Uterus (tissue), 4 donors: ENCODE measurements around the gene PCNX4. TPM values are rescaled to one million over a fixed set of nuclear protein-coding genes. Genes with fewer than 3 reads are reported as not detected.

Experiments used
- DNase-seq, 2 donors: peaks; one replicate each; pipeline ENCODE4 v3.0.0-alpha.2; 2019 to 2020
- H3K27ac ChIP-seq, 2 donors: fragments of 200-600 bp; sonication (generic); 1 replicate in 1 of 2; 2 replicates in 1 of 2; pipeline ENCODE4 v1.5.1; 2016 to 2018
- H3K27me3 ChIP-seq, 2 donors: fragments of 200-600 bp; sonication (generic); one replicate each; pipeline ENCODE4 v1.5.1; 2018 to 2019; ENCODE audit warnings: control low read depth in 1 of 2
- H3K36me3 ChIP-seq, 2 donors: fragments of 200-600 bp; sonication (generic); one replicate each; pipeline ENCODE4 v1.5.1; 2019; ENCODE audit warnings: control low read depth in 1 of 2
- H3K4me1 ChIP-seq, 2 donors: fragments of 200-600 bp; sonication (generic); one replicate each; pipeline ENCODE4 v1.5.1; 2018 to 2019; ENCODE audit warnings: control low read depth in 1 of 2
- H3K4me3 ChIP-seq, 2 donors: fragments of 200-600 bp; sonication (generic); 1 replicate in 1 of 2; 2 replicates in 1 of 2; pipeline ENCODE4 v1.5.1; 2018 to 2019; ENCODE audit warnings: mild to moderate bottlenecking in 1 of 2
- H3K9me3 ChIP-seq, 2 donors: fragments of 200-600 bp; sonication (generic); one replicate each; pipeline ENCODE4 v1.5.1; 2019; ENCODE audit warnings: control low read depth in 1 of 2
- POLR2A ChIP-seq, 2 donors: fragments of 450-650 bp; IDR thresholded peaks; one replicate each; pipeline ENCODE4 v1.6.1; 2016; ENCODE audit warnings: antibody characterized with exemption in 2 of 2, mild to moderate bottlenecking in 1 of 2, moderate library complexity in 1 of 2
- intact Hi-C: fragments of 100-400 bp; cut with DNase I; formaldehyde crosslinking; loops from one replicate; pipeline ENCODE4 v1.15.1; 2023; ENCODE audit warnings: low total_unique reads
- total RNA-seq, 4 donors: library from RNA; depleted of rRNA in 3 of 4; stranded (reverse); fragments of >200 nt in 3 of 4; gene quantifications; one replicate each; pipeline versions ENCODE4 v1.1.0 to v1.2.4, GENCODE V29; 2014 to 2023
- TF ChIP-seq, protein P1 (sequence below), 4 experiments: fragments of 200-600 bp in 2 of 4; fragments of 450-650 bp in 2 of 4; sonication (generic) in 2 of 4; IDR thresholded peaks; one replicate each; pipeline ENCODE4 v1.5.1; 2016 to 2019; ENCODE audit warnings: antibody characterized with exemption in 4 of 4, mild to moderate bottlenecking in 2 of 4, moderate library complexity in 1 of 4
- donor health status: DM: yes; HTN: yes; CAD: no.

Gene PCNX4
- total RNA-seq, 4 donors from 2014 or later: 30.9 to 163 (median 97.7) TPM

DNA sequence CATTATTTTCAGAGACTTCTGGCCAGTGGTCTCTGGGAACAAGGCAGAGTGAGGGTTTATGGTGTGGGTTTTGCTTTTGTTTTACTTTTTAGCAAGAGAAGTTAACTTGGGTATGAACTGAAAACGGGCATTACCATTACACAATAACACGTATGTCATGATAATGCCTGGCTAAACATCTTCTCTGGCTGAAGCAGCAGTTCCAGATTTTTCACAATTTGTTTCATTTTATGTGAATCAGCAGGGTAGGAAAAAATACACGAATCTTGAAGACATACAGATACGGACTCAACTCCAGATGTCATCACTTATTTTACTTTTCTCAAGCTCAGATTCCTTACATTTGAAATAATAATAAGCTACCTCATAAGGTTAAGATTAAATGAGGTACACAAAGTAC lies 2.5 kb upstream of the PCNX4 start:
- Histone ChIP-seq H3K4me1 (no peaks in the 10 kb centered on the region), H3K4me3 (no peak overlapping the region), H3K36me3 (no peaks in the 10 kb centered on the region), H3K27me3 (no peaks in the 10 kb centered on the region), H3K9me3 (no peaks in the 10 kb centered on the region), H3K27ac (no peak overlapping the region)
- DNase-seq: no peak
- no peak for TF ChIP-seq POLR2A (IDR thresholded peaks at IDR 0.05)
- TF ChIP-seq, protein P1, sequence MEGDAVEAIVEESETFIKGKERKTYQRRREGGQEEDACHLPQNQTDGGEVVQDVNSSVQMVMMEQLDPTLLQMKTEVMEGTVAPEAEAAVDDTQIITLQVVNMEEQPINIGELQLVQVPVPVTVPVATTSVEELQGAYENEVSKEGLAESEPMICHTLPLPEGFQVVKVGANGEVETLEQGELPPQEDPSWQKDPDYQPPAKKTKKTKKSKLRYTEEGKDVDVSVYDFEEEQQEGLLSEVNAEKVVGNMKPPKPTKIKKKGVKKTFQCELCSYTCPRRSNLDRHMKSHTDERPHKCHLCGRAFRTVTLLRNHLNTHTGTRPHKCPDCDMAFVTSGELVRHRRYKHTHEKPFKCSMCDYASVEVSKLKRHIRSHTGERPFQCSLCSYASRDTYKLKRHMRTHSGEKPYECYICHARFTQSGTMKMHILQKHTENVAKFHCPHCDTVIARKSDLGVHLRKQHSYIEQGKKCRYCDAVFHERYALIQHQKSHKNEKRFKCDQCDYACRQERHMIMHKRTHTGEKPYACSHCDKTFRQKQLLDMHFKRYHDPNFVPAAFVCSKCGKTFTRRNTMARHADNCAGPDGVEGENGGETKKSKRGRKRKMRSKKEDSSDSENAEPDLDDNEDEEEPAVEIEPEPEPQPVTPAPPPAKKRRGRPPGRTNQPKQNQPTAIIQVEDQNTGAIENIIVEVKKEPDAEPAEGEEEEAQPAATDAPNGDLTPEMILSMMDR (IDR thresholded peaks at IDR 0.05): no peak
- intact Hi-C loops: no loop called here

DNA sequence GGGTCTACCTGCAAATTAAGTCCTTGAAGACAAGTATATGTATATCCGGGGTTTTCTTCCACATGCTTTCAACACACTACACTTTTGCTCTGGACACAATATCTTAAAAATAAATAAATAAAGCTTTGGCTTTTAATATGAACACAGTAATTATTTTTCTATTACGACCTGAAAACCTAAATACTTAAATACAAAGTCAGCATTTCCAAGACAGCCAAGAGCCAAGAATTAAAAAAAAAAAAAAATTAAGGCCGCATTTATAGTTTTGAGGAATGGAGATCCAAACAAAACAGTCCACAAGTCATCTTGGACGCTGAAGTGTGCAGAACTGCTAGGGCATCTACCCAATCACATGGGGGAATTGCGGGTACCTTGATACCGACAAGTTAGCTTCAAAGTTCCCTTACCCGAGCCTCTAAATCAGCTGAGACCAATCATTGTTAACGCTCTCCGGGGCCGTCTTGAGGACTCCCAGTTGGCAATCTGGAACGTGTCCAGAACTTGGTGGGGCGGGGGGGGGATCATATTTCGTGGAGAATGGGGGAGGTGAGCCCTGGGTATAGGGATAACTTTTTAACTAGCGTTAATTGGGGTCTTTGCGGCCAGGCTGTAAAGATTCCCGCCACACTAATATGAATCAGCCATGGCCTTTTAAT lies 731 bp upstream of the PCNX4 start:
- no peaks in the 10 kb centered on the region for H3K27me3 ChIP-seq
- no peak for TF ChIP-seq POLR2A (IDR thresholded peaks at IDR 0.05)
- TF ChIP-seq, protein P1 (IDR thresholded peaks at IDR 0.05): no peak
- no peaks in the 10 kb centered on the region for H3K36me3 ChIP-seq
- H3K9me3 ChIP-seq: no peaks in the 10 kb centered on the region
- no peaks in the 10 kb centered on the region for H3K4me1 ChIP-seq
- H3K27ac ChIP-seq: peak overlapping the region; percentile 93 to 98
- intact Hi-C loops: loop anchor here (10.0 kb wide), 1 partner anchor 74 kb away; the partner anchor contains the start of gene DHRS7
- DNase-seq: peak; percentile 54 to 66
- peak overlapping the region; percentile 52 to 89 for H3K4me3 ChIP-seq

DNA sequence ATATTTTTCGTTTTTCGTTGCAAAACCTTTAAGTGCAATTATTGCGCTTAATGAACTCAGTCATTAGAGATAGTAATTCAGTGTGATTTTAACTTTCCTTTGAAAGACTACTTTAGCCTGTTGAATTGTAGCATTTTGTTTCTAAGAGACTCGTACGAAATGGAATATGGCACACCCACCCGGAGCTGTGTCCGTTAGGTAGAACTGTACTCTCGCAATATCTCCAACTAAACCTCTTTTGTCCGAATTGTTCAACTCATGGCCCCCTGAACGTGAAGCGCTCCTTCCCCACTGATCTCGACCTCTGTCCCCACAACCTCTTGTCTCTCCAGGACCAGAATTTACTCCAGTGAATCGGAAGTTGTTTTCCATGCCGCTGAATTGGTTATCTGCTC lies 800 bp downstream of the PCNX4 start:
- no peaks in the 10 kb centered on the region for H3K9me3 ChIP-seq
- intact Hi-C loops: loop anchor here (10.0 kb wide), 1 partner anchor 72 kb away; the partner anchor contains the start of gene DHRS7
- DNase-seq: peak in 1 of 2 donors; percentile 29

DNA sequence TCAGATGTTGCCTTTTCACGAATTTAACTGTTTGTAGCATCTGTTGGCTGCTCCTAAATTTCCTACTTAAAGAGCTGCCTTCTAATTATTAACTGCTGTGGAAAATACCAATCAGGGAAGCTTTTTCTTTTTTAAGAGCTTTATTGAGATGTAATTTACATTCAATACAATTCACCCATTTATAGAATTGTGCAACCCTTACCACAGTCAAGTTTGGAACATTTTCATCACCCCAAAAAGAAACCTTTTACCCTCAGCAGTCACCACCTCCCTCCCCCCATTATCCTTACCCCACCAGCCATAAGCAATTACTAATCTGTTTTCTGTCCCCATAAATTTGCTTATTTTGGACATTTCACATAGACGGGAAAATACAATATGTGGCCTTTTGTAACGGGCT lies 1.4 kb downstream of the PCNX4 start:
- no peaks in the 10 kb centered on the region for H3K9me3 ChIP-seq
- H3K4me1 ChIP-seq: no peaks in the 10 kb centered on the region
- intact Hi-C loops: loop anchor here (10.0 kb wide), 1 partner anchor 72 kb away; the partner anchor contains the start of gene DHRS7
- peak overlapping the region; percentile 93 to 98 for H3K27ac ChIP-seq
- TF ChIP-seq, protein P1 (IDR thresholded peaks at IDR 0.05): no peak
- TF ChIP-seq POLR2A (IDR thresholded peaks at IDR 0.05): no peak
- no peaks in the 10 kb centered on the region for H3K36me3 ChIP-seq
- no peaks in the 10 kb centered on the region for H3K27me3 ChIP-seq
- peak overlapping the region; percentile 52 to 89 for H3K4me3 ChIP-seq
- DNase-seq: no peak

More for the DNA sequence above, 800 bp downstream of the PCNX4 start:
- H3K27ac ChIP-seq: peak overlapping the region; percentile 93 to 98
- no peaks in the 10 kb centered on the region for H3K4me1 ChIP-seq
- no peaks in the 10 kb centered on the region for H3K27me3 ChIP-seq
- H3K36me3 ChIP-seq: no peaks in the 10 kb centered on the region
- H3K4me3 ChIP-seq: peak overlapping the region; percentile 52 to 89
- TF ChIP-seq, protein P1 (IDR thresholded peaks at IDR 0.05): no peak
- no peak for TF ChIP-seq POLR2A (IDR thresholded peaks at IDR 0.05)

DNA sequence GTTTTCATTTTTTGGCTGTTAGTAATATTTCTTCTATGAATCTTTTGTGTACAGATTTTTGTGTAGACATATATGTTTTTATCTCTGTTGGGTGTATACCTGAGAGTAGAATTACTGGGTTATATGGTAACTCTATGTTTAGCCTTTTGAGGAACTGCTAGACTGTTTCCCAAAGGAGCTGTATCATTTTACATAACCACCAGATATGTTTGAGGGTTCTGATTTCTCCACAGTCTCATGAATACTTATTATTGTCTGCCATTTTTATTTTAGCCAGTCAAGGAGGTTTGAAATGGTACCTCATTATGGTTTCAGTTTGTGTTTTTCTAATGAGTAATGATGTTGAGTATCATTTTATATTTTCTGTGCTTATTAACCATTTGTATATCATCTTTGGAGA lies 1.9 kb downstream of the PCNX4 start:
- Histone ChIP-seq H3K4me3 (peak overlapping the region in 1 of 2 donors; percentile 52), H3K36me3 (no peaks in the 10 kb centered on the region), H3K27me3 (no peaks in the 10 kb centered on the region), H3K4me1 (no peaks in the 10 kb centered on the region), H3K27ac (peak overlapping the region; percentile 93 to 98), H3K9me3 (no peaks in the 10 kb centered on the region)
- no peak for DNase-seq
- no peak for TF ChIP-seq POLR2A (IDR thresholded peaks at IDR 0.05)
- TF ChIP-seq, protein P1 (IDR thresholded peaks at IDR 0.05): no peak
- intact Hi-C loops: loop anchor here (10.0 kb wide), 1 partner anchor 71 kb away; the partner anchor contains the start of gene DHRS7
